Right forelimb (tissue), 1 donor: Measurements from ENCODE around the gene TOMM40L.

Experiments used
- DNase-seq: peaks from one replicate; pipeline ENCODE4 v3.0.0-alpha.2; 2018

The TOMM40L gene

DNA sequence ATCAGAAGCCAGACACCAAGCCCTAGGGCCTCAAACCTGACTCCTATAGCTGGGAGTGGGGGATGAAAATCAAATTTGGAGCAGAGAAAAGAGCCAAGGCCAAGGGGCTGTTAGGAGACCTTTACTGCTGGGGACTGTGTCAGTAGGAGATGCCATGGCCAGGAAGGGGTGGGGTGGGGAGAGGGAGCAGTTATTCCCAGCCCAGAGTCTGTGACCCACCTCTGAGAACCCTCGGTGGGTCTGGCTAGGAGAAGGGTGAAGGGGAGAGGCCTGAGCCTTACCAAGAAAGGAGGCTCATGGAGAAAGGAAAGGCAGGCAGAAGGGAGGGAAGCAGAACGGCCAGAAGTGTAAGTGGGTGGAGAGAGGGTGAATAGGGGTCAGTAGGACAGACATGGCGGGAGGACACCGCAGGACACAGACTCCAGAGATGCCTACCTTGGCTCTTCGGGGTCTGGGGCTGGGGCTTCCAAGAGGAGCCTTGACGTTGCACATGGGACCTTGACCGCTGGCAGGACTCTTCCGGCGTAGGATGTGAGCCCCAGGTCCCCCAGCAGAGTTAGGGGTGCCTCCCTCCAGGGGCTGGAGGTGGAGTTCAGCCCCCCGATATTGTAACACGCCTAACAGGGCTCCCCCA is 28.2 kb upstream of the TOMM40L start:
- DNase-seq: no peak

DNA sequence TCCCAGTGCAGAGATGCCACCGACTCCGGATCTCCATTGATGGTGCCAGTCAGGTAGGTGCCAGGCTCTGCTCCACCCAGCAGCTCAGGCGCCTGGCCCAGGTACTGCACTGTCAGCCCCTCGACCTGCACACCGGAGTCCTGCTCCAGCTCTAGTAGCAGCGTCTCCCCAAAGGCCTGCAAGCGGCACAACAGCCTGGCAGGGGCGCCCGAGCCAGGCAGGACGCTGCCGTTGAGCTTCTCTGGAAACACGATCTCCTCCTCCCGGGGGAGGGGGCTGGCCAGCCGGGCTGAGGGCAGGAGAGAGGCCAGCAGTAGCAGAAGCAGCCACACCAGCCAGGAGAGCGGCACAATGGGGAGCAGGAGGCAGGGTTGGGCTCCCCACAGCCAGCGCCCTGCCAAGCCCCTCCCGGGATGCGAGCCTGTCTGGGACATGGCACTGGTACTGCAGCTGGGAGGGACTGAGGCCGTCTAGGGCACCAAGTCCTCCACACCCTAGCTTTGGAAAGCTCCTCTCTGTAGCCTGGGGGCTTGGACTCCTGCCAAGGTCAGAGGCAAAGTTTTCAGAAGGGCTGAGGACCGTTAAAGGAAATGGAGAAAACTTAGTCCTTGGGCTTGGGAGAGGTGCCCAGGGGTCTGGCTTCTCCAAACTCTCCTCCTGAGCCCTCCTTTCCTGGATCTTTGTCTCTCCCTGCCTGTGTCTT is 27.5 kb upstream of the TOMM40L start:
- DNase-seq: peak; percentile 80

DNA sequence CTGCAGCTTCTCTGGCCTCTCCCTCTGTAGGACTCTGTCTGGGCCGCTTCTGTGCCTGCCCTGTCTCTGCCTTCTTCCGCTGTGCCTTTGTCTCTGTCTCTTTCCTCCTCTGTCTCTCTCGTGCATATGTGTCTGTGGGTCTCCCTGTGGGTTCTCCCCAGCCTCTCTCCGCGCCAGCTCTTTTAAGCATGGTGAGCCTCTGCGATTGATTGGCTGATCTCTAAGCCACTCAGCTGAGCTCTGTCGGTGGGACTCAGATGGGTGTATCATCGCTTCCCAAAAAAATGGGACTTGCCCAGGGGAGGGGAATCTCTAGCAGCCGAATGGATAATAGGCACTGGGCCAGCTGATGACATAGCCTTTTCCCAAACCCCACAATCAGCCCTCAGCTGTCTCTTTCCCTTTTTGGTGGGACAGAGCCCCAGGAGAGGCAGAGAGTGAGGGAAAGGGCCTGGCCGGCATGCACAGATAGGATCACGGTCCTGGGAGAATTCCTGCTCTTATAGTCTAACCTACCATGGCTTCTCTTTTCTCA is 26.9 kb upstream of the TOMM40L start, which contains the start of gene ADAMTS4:
ADAMTS4 (minus strand) TSS at position 158 of the 535 bp plus-strand sequence. CDS start 427 bp downstream, outside the sequence.
- peak; percentile 81 for DNase-seq

DNA sequence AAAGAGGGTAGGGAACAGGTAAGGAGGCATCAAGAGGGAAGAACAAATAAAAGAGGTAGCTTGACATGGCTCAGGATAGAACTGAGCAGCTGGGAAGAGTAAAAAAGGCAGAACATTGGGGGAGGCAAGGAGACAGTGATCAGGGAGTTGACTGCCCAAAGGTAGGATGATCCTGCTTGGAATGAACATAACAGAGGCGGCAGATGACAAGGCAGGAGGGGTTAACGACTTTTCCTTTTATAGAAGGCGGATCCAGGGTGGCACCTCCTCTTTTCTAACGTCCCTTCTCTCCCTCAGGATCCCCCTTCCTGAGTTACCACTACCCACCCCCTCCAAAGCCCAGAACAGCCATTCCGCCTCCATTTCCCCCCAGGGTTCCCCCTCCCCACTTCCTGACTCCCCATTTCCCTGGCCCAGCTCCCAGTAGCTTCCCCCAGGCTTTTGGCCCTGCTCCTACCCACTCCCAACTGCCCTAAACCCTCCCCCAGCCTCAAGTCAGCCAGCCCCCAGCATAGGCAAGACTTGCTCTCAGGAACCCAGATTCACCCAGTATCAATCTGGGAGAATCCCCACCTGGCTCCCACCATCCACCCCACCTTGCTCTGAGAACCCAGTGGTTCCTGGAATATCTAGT is 26.2 kb upstream of the TOMM40L start:
- DNase-seq: no peak

DNA sequence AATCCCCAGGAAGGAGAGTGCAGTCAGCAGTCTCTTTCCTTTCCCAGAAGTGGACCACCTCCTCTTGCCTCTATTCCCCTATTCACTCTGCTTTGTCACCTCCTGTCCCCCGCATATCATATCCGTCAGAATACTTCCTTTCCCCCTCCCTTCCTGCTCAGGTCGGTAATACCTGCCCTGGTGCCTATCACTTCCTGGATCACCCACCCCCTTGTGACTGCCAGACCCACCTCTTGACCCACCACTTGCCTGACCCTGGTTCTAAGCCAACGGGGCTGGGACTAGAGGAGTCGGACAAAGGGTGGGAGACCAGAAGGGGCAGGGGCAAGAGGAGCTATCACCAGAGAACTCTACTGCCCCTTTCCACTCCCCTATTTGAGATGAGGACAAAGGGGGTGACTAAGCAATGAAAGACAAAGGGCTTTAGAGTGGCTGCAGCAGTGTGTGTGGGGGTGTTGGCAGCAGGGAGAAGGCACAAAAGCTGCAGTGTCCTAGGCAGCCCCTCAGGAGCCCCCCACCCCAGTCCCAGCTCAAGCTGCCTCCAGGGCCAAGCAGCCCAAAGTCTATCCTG is 25.4 kb upstream of the TOMM40L start:
- no peak for DNase-seq

DNA sequence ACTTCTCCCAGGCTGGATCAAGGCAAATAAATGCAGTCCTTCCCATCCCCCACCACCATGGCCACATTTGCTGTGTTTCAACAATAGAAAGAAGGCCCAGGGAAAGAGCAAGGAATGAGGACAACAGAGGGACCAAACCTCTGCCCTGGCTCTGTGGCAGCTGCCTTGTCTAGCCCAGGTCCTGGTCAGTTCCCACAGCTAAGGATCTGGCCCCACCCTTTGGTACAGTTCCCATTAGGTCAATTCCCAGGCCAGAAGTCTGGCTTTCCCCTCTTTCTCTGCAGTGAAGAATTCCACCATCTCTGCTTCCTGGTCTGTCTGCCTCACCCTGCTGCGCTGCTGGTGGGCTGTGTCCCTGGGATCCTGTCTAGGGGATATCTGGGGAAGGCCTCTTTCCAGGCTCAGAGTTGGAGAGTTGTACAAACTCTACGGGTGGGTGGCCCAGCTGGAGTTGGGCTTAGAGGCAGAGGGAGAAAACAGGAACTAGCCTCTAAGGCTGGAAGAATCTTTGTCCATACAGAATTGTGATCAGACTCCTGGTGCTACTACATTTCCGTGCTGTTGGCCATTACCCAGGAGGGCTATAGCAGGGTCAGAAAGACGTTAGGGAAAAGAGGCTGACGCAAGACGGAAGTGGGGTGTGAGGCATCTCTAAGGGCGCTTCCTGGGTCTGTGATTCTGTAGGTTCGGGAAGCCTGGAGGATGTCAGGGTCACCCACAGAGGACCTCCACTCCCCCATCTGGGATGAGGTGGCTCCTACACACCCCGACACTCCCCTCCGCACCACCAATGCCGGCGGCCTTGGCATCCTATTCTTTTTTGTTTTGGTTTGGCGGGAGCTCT is 24.6 kb upstream of the TOMM40L start:
- DNase-seq: peak; percentile 67

DNA sequence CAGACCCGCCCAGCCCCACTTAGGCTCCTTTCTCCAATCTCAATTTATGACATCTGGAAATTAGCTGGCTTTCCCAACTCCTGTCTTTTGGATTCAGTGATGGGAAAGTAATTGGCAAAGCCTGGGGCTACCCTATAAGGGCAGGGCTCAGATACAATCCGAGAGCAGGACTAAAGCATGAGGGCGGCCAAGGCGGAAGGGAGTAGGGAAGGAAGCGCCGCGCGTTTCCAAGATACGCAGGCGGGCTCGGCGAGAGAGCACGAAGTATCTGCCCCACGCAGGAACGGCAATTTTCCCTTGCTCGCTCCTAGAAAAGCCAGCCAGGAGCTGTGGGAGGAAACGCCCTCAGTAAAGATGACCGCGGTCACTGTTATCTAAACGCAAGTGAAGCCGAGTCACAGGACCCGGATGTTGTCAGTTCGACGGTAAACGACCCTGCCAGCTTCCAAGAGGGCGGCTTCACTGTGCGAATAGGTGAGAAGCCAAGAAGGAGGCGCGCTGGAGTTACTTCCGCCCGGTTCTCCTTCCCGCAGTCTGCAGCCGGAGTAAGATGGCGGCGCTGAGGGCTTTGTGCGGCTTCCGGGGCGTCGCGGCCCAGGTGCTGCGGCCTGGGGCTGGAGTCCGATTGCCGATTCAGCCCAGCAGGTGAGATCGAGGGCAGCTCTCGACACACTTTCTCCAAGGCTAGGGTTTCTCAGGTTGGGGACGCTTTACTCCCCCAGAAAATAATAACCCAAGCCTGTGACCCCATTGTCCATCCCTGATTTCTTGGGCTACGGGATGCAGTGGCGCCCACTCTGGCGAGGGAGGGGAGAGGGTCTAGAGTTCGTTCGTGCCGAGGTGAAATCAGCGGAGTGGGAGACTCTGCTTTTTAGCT is 23.8 kb upstream of the TOMM40L start, which contains the start of gene NDUFS2:
NDUFS2 (plus strand) TSS at position 532 of the 877 bp plus-strand sequence; CDS start at position 551, 19 bp downstream.
- DNase-seq: peak; percentile 97

DNA sequence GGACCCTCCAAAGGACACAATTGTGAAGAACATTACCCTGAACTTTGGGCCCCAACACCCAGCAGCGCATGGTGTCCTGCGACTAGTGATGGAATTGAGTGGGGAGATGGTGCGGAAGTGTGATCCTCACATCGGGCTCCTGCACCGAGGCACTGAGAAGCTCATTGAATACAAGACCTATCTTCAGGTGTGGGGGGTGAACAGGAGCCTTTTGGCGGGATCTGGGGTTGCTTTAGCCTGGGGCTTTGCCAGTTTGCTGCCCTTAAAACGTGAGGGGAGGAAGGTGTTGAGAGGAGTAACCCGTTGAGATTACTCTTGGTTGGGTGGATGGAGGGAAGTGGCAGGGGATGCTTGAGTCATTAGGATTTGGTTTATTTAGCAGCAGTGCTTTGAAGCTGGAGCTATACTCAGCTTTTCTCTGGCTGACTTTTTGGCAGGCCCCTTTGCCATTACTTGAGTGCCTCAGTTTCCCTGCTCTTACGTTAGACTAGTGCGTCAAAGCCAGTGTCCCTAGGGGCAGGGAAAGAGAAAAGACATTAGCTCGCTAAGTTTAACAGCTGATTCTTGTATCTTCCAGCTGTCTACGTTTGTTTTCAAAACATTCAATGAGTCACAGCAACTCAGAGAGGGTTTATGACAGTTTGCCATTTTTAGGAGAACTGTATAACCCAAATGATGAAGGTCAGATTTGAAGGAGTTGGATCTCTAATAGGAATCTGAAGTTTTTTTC is 19.3 kb upstream of the TOMM40L start:
- DNase-seq: no peak

DNA sequence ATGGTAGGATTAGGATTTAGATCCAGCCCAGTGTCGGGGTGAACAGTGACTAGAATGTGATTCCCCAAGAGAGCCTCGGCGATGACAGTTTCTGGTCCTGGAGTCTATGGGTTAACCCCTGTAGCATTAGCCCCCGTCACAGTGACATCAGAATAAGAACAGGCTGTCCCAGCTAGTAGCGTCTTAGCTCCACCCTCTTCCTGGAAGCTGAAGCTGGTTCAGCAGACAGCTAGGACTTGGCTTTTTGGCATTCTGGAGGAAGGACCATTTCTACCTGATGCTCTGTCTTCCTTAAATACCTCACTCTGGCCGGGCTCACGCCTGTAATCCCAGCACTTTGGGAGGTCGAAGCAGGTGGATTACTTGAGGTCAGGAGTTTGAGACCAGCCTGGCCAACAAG is 18.7 kb upstream of the TOMM40L start:
- DNase-seq: no peak

DNA sequence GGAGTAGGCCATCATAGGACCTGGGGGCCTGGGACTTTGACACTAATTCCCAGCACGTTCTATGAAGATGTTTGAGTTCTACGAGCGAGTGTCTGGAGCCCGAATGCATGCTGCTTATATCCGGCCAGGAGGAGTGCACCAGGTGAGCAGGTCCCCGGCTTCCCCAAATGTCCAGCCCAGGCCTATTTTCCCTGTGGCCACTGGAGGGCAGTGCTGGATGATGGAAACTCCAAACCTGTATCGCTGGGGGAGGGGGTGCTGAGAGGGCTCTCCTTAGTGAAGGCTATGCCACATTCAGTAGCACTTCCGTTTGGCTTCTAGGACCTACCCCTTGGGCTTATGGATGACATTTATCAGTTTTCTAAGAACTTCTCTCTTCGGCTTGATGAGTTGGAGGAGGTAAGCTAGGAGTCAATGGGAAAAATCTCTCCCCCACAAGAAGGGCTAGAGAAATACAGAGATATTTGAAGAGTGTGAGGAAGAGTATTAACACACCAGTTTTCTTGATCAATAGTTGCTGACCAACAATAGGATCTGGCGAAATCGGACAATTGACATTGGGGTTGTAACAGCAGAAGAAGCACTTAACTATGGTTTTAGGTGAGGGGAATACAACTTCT is 16.0 kb upstream of the TOMM40L start:
- peak; percentile 70 for DNase-seq

DNA sequence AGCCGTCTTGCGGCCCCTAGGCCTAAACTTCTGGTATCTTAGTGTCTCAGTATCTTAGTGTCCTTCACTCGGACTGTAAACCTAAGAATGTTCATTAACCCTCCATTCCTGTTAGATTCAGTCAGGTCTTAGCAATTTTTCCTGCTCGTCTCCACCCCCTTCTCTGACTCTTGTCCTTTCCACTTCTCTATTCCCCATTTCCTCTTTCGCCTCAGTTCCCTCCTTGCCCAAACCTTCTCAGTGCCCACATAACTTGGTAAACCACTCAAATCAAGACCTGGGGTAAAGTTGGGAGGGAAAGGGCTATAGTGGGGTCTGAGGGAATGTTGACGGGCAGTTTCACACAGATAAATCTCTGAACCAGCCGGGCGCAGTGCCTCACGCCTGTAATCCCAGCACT is 11.5 kb upstream of the TOMM40L start:
- no peak for DNase-seq

DNA sequence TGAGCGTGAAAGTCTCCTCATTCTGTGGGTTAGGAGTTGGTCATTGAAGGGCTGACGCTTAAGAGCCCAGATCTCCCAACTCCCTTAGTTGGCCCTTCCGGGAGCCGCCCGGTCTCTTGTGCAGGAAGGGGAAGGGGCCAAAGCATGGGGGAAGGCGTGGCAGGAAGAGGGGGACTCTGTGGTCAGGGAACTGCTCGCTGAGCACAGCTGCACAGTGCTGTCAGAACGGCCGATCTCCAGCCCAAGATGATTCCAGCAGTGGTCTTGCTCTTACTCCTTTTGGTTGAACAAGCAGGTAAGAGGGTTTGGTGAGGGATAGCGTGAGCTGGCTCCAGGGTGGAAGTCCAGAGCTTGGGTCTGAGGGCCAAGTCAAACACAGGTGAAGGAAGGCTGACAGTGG is 10.8 kb upstream of the TOMM40L start, which contains the start of gene FCER1G:
FCER1G (plus strand) TSS at position 220 of the 400 bp plus-strand sequence; CDS start at position 247, 27 bp downstream.
- DNase-seq: no peak

DNA sequence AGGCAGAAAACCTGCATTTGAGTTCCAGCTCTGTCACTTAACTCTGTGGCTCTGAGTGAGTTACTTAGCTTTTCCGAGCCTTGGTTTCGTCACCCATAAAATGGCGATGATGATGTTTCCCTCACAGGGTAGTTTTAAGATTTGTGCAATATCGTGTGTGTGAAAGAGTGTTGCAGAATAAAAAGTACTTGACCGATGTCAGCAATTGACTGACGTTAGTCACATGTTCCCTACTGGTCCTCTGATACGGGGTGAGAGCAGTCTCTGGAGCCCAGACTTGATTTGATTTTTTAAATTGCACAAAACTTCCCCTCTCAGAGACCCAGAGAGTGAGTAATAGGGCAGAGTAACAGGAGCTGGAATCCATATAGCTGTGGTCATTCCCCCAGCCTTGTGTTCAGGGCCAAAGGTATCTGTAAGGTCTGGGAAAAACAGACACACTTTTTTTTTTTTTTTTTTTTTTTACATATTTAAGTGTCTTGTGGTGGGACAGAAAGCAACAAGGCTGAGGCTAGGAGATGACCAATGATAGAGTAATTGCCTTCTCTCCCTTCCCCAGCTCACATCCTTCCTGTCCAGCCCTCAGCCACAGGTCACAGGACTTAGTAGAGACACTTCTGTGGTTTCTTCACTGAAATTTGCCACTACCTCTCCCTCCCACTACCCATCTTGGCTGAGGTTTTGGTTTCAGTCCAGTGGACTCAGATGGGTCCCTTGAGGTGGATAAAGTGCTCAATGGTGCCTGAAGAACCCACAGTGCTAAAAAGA is 8.7 kb upstream of the TOMM40L start:
- no peak for DNase-seq

DNA sequence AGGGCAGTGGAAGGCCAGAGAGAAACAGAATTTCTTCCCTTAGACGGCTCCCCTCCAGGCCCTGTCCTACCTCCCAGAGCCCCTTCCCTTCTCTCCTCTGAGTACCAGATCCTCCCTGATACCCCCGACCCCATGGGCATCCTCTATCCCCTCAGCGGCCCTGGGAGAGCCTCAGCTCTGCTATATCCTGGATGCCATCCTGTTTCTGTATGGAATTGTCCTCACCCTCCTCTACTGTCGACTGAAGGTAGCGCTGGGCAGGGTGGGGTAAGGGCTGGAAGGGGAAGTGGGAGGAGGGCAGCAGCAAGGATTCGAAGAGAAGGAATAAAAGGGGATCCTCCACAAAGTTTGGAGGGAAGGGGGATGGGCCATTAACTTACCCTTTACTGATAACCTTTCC is 8.0 kb upstream of the TOMM40L start:
- no peak for DNase-seq

DNA sequence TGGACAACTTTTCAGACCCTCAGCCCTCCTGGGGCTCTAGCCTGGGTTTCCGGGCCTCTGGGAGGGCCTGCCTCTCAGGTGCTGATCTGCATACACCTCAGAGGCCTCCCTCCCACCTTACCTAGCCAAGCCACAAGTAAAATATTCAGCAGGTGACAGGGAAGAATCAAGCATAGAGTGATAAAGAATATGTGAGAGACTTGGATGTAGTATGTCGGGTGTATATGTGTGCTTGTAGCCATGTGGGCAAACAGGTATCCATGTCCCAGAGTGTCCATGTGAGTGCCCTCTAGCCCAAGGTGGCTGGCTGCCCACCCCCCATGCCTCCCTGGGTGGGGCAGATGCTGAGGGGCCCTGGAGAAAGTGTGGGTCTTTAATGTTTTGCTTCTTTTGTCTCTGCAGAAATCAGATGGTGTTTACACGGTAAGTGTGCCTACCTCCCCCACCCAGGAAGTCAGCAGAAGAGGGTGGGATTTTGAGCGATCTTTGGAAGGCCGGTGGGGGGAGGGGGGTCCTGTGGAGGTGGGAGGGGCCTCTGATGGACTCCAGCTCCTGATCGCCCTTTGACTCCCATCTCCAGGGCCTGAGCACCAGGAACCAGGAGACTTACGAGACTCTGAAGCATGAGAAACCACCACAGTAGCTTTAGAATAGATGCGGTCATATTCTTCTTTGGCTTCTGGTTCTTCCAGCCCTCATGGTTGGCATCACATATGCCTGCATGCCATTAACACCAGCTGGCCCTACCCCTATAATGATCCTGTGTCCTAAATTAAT is 7.4 kb upstream of the TOMM40L start:
- DNase-seq: no peak

DNA sequence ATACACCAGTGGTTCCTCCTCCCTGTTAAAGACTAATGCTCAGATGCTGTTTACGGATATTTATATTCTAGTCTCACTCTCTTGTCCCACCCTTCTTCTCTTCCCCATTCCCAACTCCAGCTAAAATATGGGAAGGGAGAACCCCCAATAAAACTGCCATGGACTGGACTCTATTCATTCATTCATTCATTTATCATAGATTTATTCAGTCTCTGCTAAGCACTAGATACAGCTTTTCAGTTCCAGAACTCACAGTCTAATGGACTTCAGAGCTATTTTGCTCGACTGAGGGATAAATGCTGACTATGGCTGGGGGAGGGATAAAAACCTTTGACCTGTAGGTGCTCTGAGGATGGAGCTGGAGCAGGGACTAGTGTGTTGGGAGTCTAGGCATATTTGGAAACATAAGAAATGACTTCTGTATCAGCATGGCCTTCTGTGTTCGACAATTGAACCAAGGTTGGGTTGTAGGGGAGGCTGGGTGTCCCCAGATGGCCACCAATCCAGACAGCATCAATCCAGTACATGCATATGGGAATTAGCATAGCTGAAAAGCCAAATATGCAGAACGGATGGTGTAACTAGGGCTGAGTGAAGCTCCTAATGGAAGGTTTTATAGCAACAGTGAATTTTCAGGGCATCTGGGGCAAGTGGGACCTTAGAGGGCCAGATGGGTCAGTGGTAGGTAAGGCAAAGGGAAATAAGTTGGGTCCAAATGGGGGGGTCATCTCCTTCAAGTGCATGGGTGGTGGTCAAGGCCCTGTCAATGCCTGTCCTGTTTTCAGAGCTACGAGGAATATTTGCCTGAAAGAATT is 6.6 kb upstream of the TOMM40L start:
- no peak for DNase-seq

DNA sequence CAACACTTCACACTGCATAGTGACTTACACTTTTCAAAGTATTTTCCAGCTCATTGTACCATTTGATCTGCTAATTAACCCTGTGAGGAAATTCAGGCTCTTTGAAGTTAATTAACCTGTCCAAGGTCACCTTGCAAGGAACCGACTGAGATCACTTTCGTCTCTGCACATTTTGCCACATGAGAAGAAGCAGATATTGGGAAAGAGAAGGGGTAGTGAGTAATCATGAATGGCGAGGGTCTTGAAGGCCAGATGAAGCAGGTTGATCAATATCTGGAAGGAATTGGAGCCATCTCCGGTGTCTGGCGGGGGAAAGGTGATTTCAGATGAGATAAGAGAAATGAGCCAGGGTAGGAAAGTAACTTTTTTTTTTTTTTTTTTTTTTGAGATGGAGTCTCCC is 5.9 kb upstream of the TOMM40L start:
- no peak for DNase-seq
